ENCODE results near the gene SF3A2. TPM values are rescaled to one million over a fixed set of nuclear protein-coding genes. Genes with fewer than 3 reads are reported as not detected.

SF3A2 gene
- total RNA-seq = 23.6 and 52.6 TPM in 2 replicates

GRCh38 chr19:2236314-2237050 lies at the start of gene SF3A2, which contains the start of gene PLEKHJ1:
Gene SF3A2 (plus strand): TSS chr19:2236824. CDS start chr19:2243419, 6,595 bp downstream.
Gene PLEKHJ1 (minus strand): TSS chr19:2236329. CDS start chr19:2236248, 81 bp downstream.

GRCh38 chr19:2249010-2249866 lies 12.6 kb downstream of the SF3A2 start, which contains the start of gene AMH:
Gene AMH (plus strand): TSS chr19:2249323. CDS start chr19:2249333, 10 bp downstream.

GRCh38 chr19:2255982-2256685 lies 19.5 kb downstream of the SF3A2 start, which contains the start of gene JSRP1:
Gene JSRP1 (minus strand): TSS chr19:2256417. CDS start chr19:2255314, 1,103 bp downstream.

GRCh38 chr19:2282062-2282861 lies 45.6 kb downstream of the SF3A2 start, which contains the start of gene PEAK3:
Gene PEAK3 (minus strand): TSS chr19:2282175. CDS start chr19:2280931, 1,244 bp downstream.

Small RNA genes within 50 kb of the gene (small RNA-seq; reads per million reads assigned to genes)
- not detected for gene MIR1227

Other genes with a start within 250 kb of the SF3A2 start
- 64.7 and 71.1 TPM in 2 replicates for gene BTBD2, start 221.1 kb upstream of the SF3A2 start, total RNA-seq
- 92.2 and 104 TPM in 2 replicates for gene MKNK2, start 185.6 kb upstream of the SF3A2 start, total RNA-seq
- 17.7 and 22.7 TPM in 2 replicates for gene MOB3A, start 140.5 kb upstream of the SF3A2 start, total RNA-seq
- gene IZUMO4, start 139.9 kb upstream of the SF3A2 start, total RNA-seq = 0.65 and 3.5 TPM in 2 replicates
- gene AP3D1, start 85.3 kb upstream of the SF3A2 start, total RNA-seq = 90.3 and 144 TPM in 2 replicates
- gene DOT1L, start 72.9 kb upstream of the SF3A2 start, total RNA-seq = 7.8 and 11.8 TPM in 2 replicates
- 37.3 and 37.6 TPM in 2 replicates for gene PLEKHJ1, start 495 bp upstream of the SF3A2 start, total RNA-seq
- 1.5 and 2.0 TPM in 2 replicates for gene AMH, start 12.5 kb downstream of the SF3A2 start, total RNA-seq
- gene JSRP1, start 19.6 kb downstream of the SF3A2 start, total RNA-seq = 0.39 TPM in 1 of 2 replicates, not detected in the other
- under 0.01 TPM in 1 of 2 replicates, not detected in the other for gene PEAK3, start 45.4 kb downstream of the SF3A2 start, total RNA-seq
- gene LINGO3, start 71.3 kb downstream of the SF3A2 start, total RNA-seq = not detected in 2 replicates
- gene LSM7, start 91.8 kb downstream of the SF3A2 start, total RNA-seq = 120 and 125 TPM in 2 replicates
- gene SPPL2B, start 91.9 kb downstream of the SF3A2 start, total RNA-seq = 42.1 and 70.7 TPM in 2 replicates
- not detected in 2 replicates for gene TMPRSS9, start 123.4 kb downstream of the SF3A2 start, total RNA-seq
- 28.3 and 39.7 TPM in 2 replicates for gene TIMM13, start 190.8 kb downstream of the SF3A2 start, total RNA-seq
- 22.0 and 46.5 TPM in 2 replicates for gene LMNB2, start 220.1 kb downstream of the SF3A2 start, total RNA-seq
- gene GADD45B, start 239.3 kb downstream of the SF3A2 start, total RNA-seq = 84.8 and 117 TPM in 2 replicates

Measured in placental epithelial cell (primary cell).